Stimulated activated naive CD4-positive, alpha-beta T cell (primary cell): ENCODE data around the gene WTAP.
"Not testable (repeated sequence)": the region's sequence is repeated elsewhere in the genome, so short reads cannot be mapped to it uniquely, and the experiment has no call there.

Experiments
- DNase-seq, 6 experiments: peaks; one replicate each; lab custom pipeline; 2025; lab: John Stamatoyannopoulos, UW

WTAP gene

GRCh38 chr6:159729598-159730331, 2.5 kb downstream of the WTAP start:
- no peak for DNase-seq

DNA sequence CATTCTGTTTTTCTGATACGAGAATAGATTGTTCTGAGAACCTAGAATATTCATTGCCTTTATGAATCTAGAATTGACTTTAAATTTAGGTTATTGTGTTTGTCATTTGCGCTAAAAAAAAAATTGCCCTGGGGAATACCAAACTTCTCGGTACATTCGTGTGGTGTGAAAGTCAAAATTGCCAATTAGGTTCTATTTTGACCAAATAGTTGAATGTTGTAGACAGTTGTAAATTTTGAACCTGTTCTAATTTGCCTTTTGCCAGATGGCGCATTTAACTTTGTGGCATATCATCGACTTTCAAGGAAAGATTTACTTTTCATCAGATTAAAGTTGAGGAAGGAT, 3.0 kb downstream of the WTAP start:
- no peak for DNase-seq

- not testable (repeated sequence) for DNase-seq
Observed at GRCh38 chr6:159732550-159732949, 5.2 kb downstream of the WTAP start.

DNA sequence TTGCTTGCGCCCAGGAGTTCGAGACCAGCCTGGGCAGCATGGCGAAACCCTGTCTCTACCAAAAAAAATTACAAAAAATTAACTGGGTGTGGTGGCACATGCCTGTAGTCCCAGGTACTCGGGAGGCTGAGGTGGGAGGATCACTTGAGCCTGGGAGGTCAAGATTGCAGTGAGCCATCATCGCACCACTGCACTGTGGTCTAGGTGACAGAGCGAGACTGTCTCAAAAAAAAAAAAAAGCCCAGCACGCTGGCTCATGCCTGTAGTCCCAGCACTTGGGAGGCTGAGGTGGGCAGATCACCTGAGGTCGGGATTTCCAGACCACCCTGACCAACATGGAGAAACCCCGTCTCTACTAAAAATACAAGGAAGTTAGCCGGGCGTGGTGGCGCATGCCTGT, 6.1 kb downstream of the WTAP start:
- DNase-seq = not testable (repeated sequence)

- DNase-seq = no peak
Observed at GRCh38 chr6:159736908-159737307, 9.6 kb downstream of the WTAP start.

DNA sequence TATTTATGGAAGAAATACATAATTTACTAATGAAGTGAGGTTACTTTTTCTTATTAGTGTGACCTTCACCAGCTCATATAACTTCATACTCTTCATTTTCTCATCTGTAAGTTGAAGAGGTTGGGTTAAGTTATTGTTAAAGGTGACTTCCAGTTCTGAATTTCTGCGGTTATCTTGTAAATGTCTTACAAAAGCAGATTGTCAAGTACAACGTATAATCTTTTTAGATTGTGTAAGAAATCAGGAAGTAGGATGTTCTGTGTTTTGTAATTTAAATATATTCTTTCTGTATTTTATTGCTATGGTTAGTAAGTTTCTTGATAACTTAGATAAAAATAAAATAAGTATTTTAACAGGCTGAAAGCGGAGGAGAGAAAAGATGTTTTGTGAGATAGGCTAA, 12.0 kb downstream of the WTAP start:
- DNase-seq = no peak

- DNase-seq = no peak
Observed at GRCh38 chr6:159742165-159742564, 14.9 kb downstream of the WTAP start.

GRCh38 chr6:159745081-159745480, 17.8 kb downstream of the WTAP start:
- no peak for DNase-seq

- DNase-seq = no peak
Observed at GRCh38 chr6:159746759-159747158, 19.5 kb downstream of the WTAP start.

DNA sequence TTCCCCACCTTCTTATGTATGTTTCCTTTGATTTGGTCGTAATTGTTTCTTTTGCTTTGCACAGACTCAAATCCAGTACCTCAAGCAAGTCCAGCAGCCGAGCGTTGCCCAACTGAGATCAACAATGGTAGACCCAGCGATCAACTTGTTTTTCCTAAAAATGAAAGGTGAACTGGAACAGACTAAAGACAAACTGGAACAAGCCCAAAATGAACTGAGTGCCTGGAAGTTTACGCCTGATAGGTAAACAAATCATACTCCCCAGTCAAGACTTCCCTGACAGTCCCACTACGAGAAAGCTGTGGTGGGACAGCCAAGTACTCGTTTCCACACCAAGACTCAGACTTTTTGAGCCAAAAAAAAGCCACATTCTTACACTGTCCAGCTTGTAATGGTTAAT, 20.8 kb downstream of the WTAP start:
- not testable (repeated sequence) for DNase-seq

GRCh38 chr6:159751448-159751847, 24.1 kb downstream of the WTAP start:
- no peak for DNase-seq

- DNase-seq = no peak
Observed at GRCh38 chr6:159753081-159753872, 26.0 kb downstream of the WTAP start.

DNA sequence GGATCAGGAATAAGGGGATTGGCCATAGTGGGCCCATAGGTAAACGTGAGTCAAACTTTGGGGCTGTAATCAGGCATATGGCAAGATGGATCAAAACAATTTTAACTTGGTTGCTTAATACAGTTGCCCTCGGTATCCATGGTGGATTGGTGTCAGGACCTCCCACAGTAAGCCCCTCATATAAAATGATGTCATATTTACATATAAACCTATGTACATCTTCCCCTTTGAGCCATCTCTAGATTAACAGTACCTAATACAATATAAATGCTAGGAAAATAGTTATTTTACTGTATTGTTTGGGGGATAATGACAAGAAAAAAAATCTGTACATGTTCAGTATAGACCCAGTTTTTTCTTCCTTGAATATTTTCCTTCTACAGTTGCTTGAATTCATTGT, 27.1 kb downstream of the WTAP start:
- DNase-seq = no peak

DNA sequence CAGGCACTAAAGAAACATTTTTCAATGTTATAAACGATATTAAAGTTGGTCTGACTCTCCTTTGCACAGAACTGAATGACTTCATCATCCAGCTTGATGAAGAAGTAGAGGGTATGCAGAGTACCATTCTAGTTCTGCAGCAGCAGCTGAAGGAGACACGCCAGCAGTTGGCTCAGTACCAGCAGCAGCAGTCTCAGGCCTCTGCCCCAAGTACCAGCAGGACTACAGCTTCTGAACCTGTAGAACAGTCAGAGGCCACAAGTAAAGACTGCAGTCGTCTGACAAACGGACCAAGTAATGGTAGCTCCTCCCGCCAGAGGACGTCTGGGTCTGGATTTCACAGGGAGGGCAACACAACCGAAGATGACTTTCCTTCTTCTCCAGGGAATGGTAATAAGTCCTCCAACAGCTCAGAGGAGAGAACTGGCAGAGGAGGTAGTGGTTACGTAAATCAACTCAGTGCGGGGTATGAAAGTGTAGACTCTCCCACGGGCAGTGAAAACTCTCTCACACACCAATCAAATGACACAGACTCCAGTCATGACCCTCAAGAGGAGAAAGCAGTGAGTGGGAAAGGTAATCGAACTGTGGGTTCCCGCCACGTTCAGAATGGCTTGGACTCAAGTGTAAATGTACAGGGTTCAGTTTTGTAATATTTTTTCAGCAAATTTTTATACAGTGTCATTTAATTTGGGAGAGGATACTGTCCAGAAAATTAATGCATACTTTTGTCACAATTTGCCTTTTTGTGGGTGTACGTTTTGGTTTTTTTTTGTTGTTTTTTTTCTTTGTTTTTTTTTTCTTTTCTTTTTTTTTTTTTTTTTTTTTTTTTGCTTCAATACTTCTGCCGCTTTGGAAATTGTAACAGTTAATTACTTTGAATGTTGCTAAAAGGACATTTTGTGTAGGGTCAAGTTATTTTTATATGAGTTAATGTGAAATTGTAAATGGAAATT, 27.9 kb downstream of the WTAP start:
- DNase-seq = no peak

- DNase-seq = no peak
Observed at GRCh38 chr6:159756508-159756907, 29.2 kb downstream of the WTAP start.

DNA sequence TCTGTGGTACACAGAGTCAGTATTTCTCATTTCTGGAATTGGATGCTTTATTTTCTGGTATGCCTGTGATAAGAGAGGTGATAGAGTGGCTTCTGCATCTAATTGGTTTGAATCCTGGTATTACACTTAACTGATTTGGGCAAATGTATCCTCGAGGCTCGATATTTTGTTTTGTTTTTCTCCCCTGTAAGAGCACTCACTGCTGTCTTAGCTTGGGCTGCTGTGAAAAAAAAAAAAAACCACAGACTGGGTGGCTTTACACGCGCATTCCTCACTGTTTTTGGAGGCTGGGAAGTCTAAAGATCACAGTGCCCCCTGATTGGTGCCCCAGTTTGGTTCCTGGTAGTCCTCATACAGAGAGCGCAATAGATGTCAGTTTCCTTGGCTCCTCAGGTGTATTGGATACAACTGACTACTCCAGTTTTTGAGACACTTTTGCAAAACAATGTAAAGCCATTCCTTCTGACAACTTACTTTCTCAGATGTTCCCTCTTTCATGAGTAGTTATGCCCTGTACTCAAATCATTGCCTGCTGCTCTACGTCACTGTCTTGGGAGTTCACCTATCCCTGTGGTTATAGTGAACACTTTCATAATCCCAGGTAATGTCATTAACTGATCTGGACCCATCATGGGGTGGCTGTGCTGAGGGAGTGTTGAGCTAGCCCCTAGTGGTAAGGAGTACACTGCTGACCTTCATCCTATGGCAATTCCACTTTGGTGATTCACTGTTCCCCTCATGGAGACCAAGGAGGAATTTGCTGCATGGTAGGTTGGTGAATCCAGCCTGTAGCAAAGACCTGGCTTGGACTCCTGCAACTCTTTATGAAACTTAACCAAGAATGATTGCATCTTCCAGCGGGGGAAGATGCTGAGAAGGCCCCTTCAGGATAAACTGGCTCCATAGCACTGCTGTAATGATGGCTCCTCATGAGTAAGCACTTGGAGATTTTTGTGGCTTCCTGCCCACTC, 31.0 kb downstream of the WTAP start:
- DNase-seq = no peak

- no peak for DNase-seq
Observed at GRCh38 chr6:159759645-159760044, 32.3 kb downstream of the WTAP start.

DNA sequence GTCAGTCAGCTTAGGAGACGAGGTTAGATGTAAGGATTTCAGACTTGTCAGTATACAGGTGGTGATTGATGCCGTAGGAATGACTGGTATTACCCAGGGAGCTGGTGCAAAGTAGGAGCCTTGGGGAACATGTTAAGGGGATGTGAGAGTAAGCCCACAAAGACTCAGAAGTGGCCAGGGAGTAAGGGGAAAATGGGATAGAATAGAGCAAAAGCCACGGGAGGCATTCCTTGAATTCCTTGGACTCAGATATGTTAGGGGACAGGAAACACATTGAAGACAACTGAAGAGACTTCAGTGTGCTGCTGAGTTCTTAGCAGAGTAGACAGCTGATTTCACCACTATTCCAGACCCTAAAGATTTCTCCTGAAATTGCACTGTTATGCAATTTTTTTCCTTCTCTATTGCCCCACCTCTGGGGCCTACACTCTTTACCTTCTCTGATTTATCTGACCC, 33.3 kb downstream of the WTAP start:
- no peak for DNase-seq

GRCh38 chr6:159761129-159761872, 34.0 kb downstream of the WTAP start:
- no peak for DNase-seq
